Skeletal muscle cell (primary cell): ENCODE data around the gene GSX2.

Source experiments
- DNase-seq: peaks from one replicate; pipeline ENCODE4 v3.0.0-alpha.2; 2010; ENCODE audit warnings: low read depth
- H3K4me3 ChIP-seq: 2 replicates; pipeline ENCODE4 v1.5.1; 2011; ENCODE audit warnings: low read depth, mild to moderate bottlenecking, control low read depth, low read length, moderate library complexity

Gene GSX2

DNA sequence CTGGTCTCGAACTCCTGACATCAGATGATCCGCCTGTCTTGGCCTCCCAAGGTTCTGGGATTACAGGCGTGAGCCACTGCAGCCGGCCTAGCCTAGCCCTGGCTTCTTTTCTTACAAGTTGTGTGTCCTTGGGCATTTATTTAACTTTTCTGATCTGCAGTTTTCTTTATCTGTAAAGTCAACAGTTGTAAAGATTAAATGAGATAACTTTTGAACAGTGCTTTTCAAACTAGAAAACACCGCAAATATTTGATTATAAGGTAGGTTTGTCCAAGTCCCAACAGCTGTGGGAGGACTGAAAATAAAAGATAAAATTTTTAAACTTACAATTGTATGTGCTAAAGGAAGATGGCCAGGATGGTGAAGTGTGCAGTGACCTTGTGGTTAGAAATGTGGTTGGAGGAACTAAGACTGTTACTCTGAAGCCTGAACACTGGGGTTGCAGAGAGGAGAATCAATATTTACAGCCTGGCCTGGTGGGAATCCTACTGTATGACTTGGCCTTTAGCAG is 44.8 kb downstream of the GSX2 start:
- no peak overlapping the region for H3K4me3 ChIP-seq
- peak; percentile 23 for DNase-seq

DNA sequence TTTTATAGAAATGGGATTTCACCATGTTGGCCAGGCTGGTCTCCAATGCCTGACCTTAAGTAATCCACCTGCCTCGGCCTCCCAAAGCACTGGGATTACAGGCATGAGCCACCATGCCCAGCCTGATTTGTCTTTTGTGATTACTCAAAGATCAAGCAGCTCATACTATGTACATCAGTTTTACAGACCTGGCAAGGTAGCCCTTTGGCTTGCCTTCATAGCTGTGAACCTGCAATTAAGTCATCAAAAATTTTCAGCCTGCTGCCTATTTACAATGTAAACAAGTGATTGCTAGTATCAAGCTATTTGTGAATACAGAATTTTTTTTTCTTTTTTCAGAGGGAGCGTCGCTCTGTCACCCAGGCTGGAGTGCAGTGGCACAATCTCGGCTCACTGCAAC is 46.2 kb downstream of the GSX2 start:
- H3K4me3 ChIP-seq = no peak overlapping the region
- DNase-seq = no peak

DNA sequence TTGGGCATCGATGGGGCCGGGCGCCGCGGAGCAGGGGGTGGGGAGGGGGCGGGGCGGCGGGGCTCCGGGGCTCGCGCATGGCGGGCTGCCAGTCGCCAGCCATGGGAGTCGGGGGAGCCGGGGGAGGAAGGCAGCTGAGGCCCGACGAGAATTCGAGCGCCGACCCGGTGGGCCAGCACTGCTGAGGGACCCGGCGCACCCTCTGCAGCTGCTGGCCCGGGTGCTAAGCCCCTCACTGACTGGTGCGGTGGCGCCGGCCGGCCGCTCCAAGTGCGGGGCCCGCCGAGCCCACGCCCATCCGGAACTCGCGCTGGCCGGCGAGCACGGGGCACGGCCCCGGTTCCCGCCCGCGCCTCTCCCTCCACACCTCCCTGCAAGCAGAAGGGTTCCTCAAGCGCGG is 49.4 kb downstream of the GSX2 start:
- DNase-seq = no peak
- no peak overlapping the region for H3K4me3 ChIP-seq
